ENCODE measurements around the gene SLC6A13. TPM values are rescaled to one million over a fixed set of nuclear protein-coding genes. Genes with fewer than 3 reads are reported as not detected.

SLC6A13 gene
- total RNA-seq, 1 experiment from 2014 or later = not detected

DNA sequence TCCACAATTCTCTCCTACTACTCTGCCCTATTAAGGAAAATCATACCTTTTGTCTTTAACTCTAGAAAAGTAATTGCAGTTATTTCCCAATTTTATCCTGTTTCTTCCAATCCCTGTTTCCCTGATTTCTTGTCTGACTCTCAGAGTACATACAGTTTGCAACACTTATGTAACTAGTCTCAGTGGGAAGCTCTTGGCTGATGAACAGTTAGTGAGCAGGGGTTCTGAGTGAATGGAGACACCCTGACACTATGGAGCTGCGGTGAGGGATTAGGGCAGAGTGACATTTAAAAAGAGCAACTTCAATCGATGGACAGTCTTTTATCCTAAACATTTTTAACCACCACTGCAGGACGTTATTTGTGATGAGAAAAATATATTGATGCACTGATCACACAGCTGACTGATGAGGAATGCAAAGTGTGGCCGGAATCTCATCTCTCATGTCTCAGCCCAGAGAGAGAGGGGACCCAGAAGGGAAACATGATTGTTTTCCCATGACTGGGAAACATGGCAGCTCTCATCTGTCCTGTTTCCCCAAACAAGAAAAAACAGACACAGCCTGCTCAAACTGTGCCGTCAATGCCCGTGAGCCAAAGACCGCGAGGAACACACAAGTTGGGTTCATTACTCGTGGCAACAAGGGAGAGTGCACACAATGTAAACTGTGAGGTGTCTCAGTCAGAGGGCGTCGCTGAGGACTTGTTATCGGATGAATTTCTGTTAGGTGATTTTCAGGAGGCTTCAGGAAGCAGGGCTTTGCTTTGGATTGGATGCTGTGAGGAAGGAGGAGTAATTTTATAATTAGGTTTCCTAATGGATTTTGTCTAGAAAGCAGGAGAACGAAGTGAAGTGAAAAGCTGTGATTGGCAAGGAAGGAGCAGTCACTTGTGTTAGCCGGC lies 5.2 kb upstream of the SLC6A13 start:
- WGBS (ENCODE audit: extremely low coverage, insufficient read length, low lambda C conversion rate) = no CpG with 5 or more reads among the region's 14 CpGs
- Histone ChIP-seq H3K79me1 (ENCODE audit: insufficient read depth, low read depth, low read length, poor library complexity, severe bottlenecking) (no peaks in the 10 kb centered on the region), H2BK20ac (ENCODE audit: low read depth, low read length, poor library complexity, severe bottlenecking) (no peak overlapping the region), H2BK12ac (ENCODE audit: insufficient read length, low read depth, low read length) (no peak overlapping the region), H4K8ac (replicated peaks; ENCODE audit: insufficient read length, low read depth, low read length) (no peak overlapping the region), H2AFZ (ENCODE audit: low read length) (no peak overlapping the region), H3K4me2 (ENCODE audit: insufficient read depth, insufficient read length, low read length) (no peak overlapping the region), H4K20me1 (ENCODE audit: control insufficient read depth, insufficient read depth, insufficient read length) (no peaks in the 10 kb centered on the region), H3K4me1 (ENCODE audit: insufficient read depth, low read length) (no peaks in the 10 kb centered on the region), H2AK5ac (ENCODE audit: insufficient read length, low read length) (no peak overlapping the region), H3K56ac (ENCODE audit: insufficient read length, low read depth, low read length) (no peak overlapping the region), H2BK120ac (ENCODE audit: low read depth, low read length, poor library complexity, severe bottlenecking) (no peak overlapping the region), H2BK15ac (ENCODE audit: low read depth, low read length) (no peak overlapping the region), H4K5ac (ENCODE audit: insufficient read length, low read depth, low read length) (no peak overlapping the region), H3K14ac (ENCODE audit: insufficient read depth, low read length) (no peak overlapping the region), H3K18ac (ENCODE audit: insufficient read length, low read depth, low read length) (no peak overlapping the region), H3K27me3 (ENCODE audit: insufficient read depth, low read length) (no peaks in the 10 kb centered on the region), H3K23ac (ENCODE audit: insufficient read length, low read depth, low read length) (no peak overlapping the region), H2BK5ac (ENCODE audit: insufficient read length, low read length) (no peak overlapping the region), H3K79me2 (ENCODE audit: insufficient read depth, low read length) (no peaks in the 10 kb centered on the region), H3K27ac (ENCODE audit: insufficient read length, low read depth, low read length) (no peak overlapping the region), H4K91ac (ENCODE audit: insufficient read length, low read depth, low read length) (no peak overlapping the region), H3K9ac (ENCODE audit: extremely low read depth, insufficient read length, low read length) (no peak overlapping the region), H3K23me2 (ENCODE audit: insufficient read length, low read depth, low read length, poor library complexity, severe bottlenecking) (no peaks in the 10 kb centered on the region), H3T11ph (ENCODE audit: low read length) (no peak overlapping the region), H3K4ac (ENCODE audit: low read depth, low read length) (no peak overlapping the region), H3K9me3 (ENCODE audit: control insufficient read depth, low read depth, low read length) (no peaks in the 10 kb centered on the region)
- Mint-ChIP-seq H3K4me1 (no peaks in the 10 kb centered on the region; a peak in 1 of 4 replicates), H3K9me3 (no peaks in the 10 kb centered on the region), H3K36me3 (ENCODE audit: insufficient read depth in 1 of 3, low read depth in 3 of 3) (no peaks in the 10 kb centered on the region), H3K27ac (no peak overlapping the region), H3K4me3 (no peak overlapping the region), H3K27me3 (ENCODE audit: low read depth) (peaks cover 4% of the 10 kb centered on the region)
- DNase-seq = no peak
- no peak for TF ChIP-seq CTCF (conservative IDR thresholded peaks at IDR 0.05)

Data from H9 (cell line).